SK-N-MC (cell line): ENCODE measurements around the gene C3orf85.

ENCODE experiments used
- EZH2 ChIP-seq: fragments of 200-600 bp; sonication (generic); IDR thresholded peaks from one replicate; pipeline ENCODE4 v1.6.1; 2017; ENCODE audit warnings: antibody characterized with exemption
- FOXP2 ChIP-seq: optimal IDR thresholded peaks from 2 replicates; pipeline ENCODE3; 2011; ENCODE audit warnings: mild to moderate bottlenecking, moderate library complexity; ENCODE audit not compliant: insufficient read depth; ENCODE audit errors: extremely low read length, control extremely low read depth
- POLR2AphosphoS5 ChIP-seq: IDR thresholded peaks from 2 replicates; pipeline ENCODE4 v1.6.1; 2012; ENCODE audit warnings: mild to moderate bottlenecking, low read depth, low read length, borderline replicate concordance

GRCh38 chr3:109109574-109109973 is 26.9 kb upstream of the C3orf85 start:
- TF ChIP-seq POLR2AphosphoS5: no peak
- TF ChIP-seq EZH2: no peak
- no peak for TF ChIP-seq FOXP2
